NCI-H1436 (cell line): ENCODE results near the gene ADGRG4.
"Not testable (repeated sequence)": the region's sequence is repeated elsewhere in the genome, so short reads cannot be mapped to it uniquely, and the experiment has no call there.

Experiments used
- DNase-seq: peaks from one replicate; lab custom pipeline; 2025; lab: John Stamatoyannopoulos, UW

The ADGRG4 gene

GRCh38 chrX:136386173-136386572, 85.4 kb downstream of the ADGRG4 start:
- DNase-seq, result no peak

- no peak for DNase-seq
Measured at GRCh38 chrX:136386826-136387225, 86.1 kb downstream of the ADGRG4 start.

- DNase-seq, result no peak
Measured at GRCh38 chrX:136387951-136388502, 87.3 kb downstream of the ADGRG4 start.

GRCh38 chrX:136390921-136391320, 90.2 kb downstream of the ADGRG4 start:
- no peak for DNase-seq

- no peak for DNase-seq
Measured at GRCh38 chrX:136395271-136395670, 94.5 kb downstream of the ADGRG4 start.

- no peak for DNase-seq
Measured at GRCh38 chrX:136397001-136397400, 96.2 kb downstream of the ADGRG4 start.

GRCh38 chrX:136405126-136405525, 104.4 kb downstream of the ADGRG4 start:
- no peak for DNase-seq

- no peak for DNase-seq
Measured at GRCh38 chrX:136417806-136418205, 117.0 kb downstream of the ADGRG4 start.

GRCh38 chrX:136421338-136421737, 120.6 kb downstream of the ADGRG4 start:
- DNase-seq, result no peak

- DNase-seq, result no peak
Measured at GRCh38 chrX:136423724-136424123, 123.0 kb downstream of the ADGRG4 start.

GRCh38 chrX:136425996-136426395, 125.2 kb downstream of the ADGRG4 start:
- DNase-seq, result no peak

GRCh38 chrX:136431625-136432024, 130.9 kb downstream of the ADGRG4 start:
- DNase-seq, result no peak

GRCh38 chrX:136437774-136438173, 137.0 kb downstream of the ADGRG4 start:
- DNase-seq, result no peak

- no peak for DNase-seq
Measured at GRCh38 chrX:136438192-136438591, 137.4 kb downstream of the ADGRG4 start.

- DNase-seq, result not testable (repeated sequence)
Measured at GRCh38 chrX:136445674-136446073, 144.9 kb downstream of the ADGRG4 start.

- DNase-seq, result no peak
Measured at GRCh38 chrX:136446208-136446607, 145.4 kb downstream of the ADGRG4 start.

GRCh38 chrX:136447308-136447707, 146.5 kb downstream of the ADGRG4 start:
- DNase-seq, result no peak

- no peak for DNase-seq
Measured at GRCh38 chrX:136447968-136448367, 147.2 kb downstream of the ADGRG4 start.

- DNase-seq, result no peak
Measured at GRCh38 chrX:136450050-136450830, 149.5 kb downstream of the ADGRG4 start.

GRCh38 chrX:136452614-136453013, 151.9 kb downstream of the ADGRG4 start:
- no peak for DNase-seq

- DNase-seq, result no peak
Measured at GRCh38 chrX:136453114-136453513, 152.4 kb downstream of the ADGRG4 start.

- DNase-seq, result no peak
Measured at GRCh38 chrX:136453771-136454170, 153.0 kb downstream of the ADGRG4 start.

GRCh38 chrX:136456133-136456532, 155.4 kb downstream of the ADGRG4 start:
- DNase-seq, result no peak
